ENCODE data around the gene UBAC2.

- TF ChIP-seq POLR2A (IDR thresholded peaks at IDR 0.05) (no peak), CTCF (IDR thresholded peaks at IDR 0.05) (no peak)
Observed at GRCh38 chr13:99178636-99179035, 22.0 kb upstream of the UBAC2 start.

Data from heart left ventricle (tissue), 13 donors.